Inflammatory macrophage (primary cell): ENCODE measurements around the gene SLC12A7.

Source experiments
- DNase-seq, 2 donors: peaks; one replicate each; pipeline ENCODE4 v3.0.0-alpha.2; 2020 to 2022

Gene SLC12A7

DNA sequence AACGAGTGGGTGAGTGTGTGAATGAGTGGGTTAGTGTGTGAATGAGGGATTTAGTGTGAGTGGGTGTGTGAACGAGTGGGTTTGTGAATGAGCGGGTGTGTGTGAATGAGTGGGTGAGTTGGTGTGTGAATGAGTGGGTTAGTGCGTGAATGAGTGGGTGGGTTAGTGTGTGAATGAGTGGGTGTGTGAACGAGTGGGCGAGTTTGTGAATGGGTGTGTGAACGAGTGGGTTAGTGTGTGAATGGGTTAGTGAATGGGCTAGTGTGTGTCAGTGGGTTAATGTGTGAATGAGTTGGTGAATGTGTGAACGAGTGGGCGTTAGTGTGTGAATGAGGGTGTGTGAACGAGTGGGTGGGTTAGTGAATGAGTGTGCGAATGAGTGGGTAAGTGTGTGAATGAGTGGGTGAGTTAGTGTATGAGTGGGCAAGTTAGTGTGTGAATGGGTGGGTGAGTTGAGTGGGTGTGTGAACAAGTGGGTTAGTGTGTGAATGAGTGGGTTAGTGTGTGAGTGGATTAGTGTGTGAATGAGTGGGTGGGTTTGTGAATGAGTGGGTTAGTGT lies 63.6 kb downstream of the SLC12A7 start:
- no peak for DNase-seq

DNA sequence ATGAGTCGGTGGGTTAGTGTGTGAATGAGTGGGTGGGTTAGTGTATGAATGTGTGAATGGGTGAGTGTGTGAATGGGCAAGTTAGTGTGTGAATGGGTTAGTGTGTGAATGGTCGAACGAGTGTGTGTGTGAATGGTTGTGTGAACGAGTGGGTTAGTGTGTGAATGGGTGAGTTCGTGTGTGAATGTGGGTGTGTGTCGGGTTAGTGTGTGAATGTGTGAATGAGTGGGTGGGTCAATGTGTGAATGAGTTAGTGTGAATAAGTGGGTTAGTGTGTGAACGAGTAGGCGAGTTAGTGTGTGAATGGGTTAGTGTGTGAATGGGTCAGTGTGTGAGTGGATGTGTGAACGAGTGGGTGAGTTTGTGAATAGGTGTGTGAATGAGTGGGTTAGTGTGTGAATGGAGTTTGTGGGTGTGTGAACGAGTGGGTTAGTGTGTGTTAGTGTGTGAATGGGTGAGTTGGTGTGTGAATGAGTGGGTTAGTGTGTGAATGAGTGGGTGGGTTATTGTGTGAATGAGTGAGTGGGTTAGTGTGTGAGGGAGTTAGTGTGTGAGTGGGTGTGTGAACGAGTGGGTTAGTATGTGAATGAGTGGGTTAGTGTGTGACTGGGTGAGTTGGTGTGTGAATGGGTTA lies 64.4 kb downstream of the SLC12A7 start:
- no peak for DNase-seq

DNA sequence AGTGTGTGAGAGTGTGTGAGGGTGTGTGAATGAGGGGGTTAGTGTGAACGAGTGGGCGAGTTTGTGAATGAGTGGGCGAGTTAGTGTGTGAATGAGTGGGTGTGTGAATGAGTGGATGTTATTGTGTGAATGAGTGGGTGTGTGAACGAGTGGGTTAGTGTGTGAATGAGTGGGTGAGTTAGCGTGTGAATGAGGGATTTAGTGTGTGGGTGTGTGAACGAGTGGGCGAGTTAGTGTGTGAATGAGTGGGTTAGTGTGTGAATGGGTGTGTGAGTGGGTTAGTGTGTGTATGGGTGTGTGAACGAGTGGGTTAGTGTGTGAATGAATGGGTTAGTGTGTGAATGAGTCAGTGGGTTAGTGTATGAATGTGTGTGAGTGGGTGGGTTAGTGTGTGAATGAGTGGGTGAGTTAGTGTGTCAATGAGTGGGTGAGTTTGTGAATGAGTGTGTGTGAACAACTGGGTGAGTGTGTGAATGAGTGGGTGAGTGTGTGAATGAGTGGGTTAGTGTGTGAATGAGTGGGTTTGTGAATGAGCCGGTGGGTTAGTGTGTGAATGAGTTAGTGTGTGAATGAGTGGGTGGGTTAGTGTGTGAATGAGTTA lies 65.8 kb downstream of the SLC12A7 start:
- DNase-seq: no peak

DNA sequence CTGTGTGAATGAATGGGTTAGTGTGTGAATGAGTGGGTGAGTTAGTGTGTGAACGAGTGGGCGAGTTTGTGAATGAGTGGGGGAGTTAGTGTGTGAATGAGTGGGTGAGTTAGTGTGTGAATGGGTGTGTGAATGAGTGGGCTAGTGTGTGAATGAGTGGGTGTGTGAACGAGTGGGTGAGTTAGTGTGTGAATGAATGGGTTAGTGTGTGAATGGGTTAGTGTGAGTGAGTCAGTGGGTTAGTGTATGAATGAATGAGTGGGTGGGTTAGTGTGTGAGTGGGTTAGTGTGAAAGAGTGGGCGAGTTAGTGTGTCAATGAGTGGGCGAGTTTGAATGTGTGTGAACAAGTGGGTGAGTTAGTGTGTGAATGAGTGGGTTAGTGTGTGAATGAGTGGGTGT lies 67.7 kb downstream of the SLC12A7 start:
- DNase-seq: no peak

DNA sequence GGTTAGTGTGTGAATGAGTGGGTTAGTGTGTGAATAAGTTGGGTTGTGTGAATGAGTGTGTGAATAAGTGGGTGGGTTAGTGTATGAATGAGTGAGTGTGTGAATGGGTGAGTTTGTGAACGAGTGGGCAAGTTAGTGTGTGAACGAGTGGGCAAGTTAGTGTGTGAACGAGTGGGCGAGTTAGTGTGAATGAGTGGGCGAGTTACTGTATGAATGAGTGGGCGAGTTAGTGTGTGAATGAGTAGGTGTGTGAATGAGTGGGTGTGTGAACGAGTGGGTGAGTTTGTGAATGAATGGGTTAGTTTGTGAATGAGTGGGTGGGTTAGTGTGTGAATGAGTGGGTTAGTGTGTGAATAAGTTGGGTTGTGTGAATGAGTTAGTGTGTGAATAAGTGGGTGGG lies 68.5 kb downstream of the SLC12A7 start:
- no peak for DNase-seq

DNA sequence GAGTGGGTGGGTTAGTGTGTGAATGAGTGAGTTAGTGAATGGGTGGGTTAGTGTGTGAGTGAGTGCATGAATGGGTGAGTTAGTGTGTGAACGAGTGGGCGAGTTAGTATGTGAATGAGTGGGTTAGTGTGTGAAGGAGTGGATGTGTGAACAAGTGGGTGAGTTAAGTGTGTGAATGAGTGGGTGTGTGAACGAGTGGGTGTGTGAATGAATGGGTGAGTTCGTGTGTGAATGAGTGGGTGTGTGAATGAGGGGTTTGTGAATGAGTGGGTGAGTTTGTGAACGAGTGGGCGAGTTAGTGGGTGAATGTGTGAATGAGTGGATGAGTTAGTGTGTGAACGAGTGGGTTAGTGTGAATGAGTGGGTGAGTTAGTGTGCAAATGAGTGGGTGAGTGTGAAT lies 69.2 kb downstream of the SLC12A7 start:
- DNase-seq: no peak

DNA sequence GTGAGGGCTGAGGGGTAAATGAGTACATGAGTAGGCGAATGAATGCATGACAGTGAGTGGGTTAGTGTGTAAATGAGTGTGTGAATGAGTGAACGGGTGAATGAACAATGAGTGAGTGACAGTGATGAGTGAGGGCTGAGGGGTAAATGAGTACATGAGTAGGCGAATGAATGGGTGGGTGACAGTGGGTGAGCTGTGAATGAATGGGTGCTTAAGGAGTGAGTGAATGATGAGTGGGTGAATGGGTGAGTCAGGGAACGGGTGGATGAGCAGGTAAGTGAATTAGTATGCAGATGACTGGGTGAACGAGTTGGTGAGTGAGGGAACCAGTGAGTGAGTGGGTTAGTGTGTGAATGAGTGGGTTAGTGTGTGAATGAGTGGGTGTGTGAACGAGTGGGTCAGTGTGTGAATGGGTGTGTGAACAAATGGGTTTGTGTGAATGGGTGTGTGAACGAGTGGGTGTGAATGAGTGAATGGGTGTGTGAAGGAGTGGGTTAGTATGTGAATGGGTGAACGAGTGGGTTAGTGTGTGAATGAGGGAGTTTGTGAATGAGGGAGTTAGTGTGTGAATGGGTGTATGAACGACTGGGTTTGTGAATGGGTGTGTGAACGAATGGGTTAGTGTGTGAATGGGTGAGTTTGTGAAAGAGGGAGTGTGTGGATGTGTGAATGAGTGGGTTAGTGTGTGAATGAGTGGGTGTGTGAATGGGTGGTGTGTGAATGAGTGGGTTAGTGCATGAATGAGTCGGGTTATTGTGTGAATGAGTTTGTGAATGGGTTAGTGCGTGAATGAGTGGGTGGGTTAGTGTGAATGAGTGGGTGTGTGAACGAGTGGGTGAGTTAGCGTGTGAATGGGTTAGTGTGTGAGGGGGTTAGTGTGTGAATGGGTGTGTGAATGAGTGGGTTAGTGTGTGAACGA lies 70.4 kb downstream of the SLC12A7 start:
- no peak for DNase-seq

DNA sequence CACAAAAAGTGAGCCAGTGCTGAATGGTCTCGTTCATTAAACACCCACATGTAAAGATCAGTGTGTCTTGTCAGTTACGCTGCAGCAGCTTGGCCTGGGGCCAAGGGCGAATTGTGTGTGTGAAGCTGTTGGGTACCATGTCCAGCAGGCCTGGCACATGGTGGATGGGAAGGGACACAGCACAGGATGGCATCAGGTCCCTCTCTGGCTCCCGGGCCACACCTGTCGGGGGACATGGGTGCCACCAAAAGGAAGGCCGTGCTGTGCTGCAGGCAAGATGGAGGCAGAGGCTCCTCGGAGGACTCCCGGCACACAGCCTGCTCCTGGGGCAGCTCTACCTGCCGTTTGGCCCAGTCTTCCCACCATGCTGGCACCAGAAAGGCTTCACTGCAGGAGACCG lies 71.3 kb downstream of the SLC12A7 start:
- no peak for DNase-seq

DNA sequence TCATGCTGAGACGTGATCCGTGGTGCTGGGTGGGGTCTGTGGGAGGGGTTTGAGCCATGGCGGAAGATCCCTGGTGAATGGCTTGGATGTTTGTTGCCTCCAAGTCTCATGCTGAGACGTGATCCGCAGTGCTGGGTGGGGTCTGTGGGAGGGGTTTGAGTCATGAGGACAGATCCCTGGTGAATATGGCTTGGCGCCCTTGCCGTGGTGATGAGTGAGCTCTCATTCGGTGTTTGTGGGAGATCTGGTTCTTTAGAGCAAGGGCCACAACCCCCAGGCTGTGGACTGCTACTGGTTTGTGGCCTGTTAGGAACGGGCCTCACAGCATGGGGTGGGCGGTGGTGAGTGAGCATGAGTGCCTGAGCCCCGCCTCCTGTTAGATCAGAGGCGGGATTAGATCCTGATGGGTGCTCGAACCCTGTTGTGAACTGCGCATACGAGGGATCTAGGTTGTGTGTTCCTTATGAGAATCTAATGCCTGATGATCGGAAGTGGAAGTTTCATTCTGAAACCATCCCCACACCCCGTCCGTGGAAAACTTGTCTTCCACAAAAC lies 72.1 kb downstream of the SLC12A7 start:
- no peak for DNase-seq

DNA sequence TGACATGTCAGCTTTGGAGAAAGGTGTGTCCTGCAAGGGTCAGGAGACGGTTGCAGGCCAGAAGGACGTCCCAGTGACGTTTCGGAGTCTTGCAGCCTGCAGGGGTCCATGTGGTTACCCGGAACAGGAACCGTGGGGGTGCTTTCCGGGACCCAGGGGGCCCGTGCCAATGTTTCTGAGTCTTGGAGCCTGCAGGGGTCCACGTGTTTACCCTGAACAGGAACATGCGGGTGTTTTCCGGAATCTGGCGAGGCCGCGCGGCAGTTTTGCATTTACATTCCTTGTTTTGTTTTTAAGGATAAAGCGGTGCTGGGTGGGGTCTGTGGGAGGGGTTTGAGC lies 72.7 kb downstream of the SLC12A7 start:
- DNase-seq: no peak

DNA sequence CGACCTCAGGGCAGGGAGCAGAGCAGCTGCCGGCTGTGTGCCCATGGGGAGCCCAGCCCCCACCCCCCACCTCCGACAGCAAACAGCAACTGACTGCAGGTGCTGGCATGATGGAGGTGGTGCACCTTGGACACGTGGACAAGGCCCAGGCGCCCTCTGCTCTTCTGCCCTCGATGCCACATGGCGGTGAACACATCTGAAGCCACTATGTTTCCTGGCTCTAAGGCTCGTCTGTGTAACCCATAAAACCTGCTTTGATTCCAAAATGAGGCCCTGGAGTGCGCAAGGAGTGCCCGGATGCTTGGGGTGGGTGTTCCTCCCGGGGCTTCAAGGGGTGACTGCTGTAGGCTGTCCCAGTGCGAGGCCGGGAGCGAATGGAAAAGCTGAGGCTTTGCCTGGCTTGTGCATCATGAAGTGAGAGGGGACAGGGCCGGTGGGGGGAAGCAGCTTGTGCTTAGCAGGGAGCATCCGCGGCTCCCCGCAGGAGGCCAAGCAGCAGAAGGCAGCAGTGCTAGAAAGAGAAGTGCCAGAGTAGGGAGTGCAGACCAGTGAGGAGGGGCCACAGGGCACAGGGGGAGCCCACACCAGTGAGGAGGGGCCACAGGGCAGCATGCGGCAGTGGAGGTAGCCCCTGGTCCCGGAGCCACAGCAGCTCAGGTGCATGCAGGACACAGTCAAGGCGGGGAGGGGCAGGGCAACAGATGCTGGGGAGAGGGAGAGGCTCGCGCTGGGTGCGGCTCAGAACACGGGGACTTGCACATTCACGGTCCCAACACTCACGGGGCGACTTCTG lies 73.2 kb downstream of the SLC12A7 start:
- no peak for DNase-seq

DNA sequence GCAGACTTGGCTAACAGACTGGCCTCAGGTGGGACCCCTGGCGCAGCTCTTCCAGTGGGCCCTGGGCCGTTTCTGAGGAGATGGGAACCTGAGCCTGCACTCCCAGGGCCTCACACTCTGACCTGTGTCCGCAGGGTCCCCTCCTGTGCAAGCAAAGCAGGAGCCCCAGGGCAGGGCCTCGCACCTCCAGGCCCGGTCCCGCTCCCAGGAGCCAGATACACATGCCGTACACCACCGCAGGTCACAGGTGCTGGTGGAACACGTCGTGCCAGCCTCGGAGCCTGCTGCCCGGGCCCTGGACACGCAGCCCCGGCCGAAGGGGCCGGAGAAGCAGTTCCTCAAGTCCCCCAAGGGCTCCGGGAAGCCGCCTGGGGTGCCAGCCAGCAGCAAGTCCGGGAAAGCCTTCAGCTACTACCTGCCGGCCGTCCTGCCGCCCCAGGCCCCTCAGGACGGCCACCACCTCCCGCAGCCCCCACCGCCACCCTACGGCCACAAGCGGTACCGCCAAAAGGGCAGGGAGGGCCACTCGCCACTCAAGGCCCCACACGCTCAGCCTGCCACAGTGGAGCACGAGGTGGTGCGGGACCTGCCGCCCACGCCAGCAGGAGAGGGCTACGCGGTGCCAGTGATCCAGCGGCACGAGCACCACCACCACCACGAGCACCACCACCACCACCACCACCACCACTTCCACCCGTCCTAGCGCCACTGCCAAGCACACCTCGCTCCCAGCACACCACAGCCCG lies 74.0 kb downstream of the SLC12A7 start:
- DNase-seq: no peak

DNA sequence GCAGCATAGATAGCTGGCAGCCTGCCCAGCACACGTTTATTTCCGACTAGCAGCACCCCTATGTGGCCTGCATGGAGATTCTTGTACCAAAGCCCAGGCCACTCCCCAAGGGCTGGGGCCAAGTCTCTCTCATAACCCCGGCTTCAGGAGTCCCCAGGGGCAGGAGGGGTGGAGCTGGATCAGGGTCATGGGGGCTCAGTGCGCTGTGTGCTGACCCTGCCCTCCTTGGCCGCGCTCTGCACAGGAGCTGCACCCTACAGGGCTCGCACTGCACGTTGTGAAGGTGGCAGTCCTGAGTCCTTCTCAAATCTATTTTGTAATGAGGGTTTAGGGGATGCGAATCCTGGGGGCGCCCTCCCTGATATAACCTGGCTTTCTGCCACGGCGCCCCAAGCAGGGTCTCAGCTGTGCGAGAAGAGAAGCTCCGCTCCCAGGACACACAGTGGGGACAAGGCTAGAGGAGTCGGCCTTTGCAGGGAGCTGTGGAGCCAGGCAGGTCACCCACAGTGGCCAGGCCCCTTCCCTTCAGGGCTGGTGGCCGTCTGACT lies 74.7 kb downstream of the SLC12A7 start:
- no peak for DNase-seq

DNA sequence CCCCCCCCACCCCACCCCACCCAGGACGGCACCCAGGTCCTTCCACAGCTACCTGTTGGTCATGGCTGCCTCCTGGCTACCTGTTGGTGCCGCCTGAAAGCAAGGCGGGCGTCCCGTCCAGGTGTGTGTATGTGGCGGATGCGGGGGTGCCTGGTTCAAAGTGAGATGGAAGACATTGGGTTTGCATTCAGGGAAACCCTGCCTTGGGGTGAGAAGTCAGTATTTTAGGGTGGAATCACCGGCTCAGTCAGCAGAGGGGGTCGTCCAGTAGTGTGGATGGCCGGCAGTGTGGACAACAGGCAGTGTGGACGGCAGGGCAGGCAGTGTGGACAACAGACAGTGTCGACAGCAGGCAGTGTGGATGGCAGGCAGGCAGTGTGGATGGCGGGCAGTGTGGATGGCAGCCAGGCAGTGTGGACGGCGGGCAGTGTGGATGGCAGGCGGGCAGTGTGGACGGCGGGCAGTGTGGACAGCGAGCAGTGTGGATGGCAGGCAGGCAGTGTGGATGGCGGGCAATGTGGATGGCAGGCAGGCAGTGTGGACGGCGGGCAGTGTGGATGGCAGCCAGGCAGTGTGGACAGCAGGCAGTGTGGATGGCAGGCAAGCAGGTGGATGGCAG lies 75.2 kb downstream of the SLC12A7 start:
- no peak for DNase-seq

DNA sequence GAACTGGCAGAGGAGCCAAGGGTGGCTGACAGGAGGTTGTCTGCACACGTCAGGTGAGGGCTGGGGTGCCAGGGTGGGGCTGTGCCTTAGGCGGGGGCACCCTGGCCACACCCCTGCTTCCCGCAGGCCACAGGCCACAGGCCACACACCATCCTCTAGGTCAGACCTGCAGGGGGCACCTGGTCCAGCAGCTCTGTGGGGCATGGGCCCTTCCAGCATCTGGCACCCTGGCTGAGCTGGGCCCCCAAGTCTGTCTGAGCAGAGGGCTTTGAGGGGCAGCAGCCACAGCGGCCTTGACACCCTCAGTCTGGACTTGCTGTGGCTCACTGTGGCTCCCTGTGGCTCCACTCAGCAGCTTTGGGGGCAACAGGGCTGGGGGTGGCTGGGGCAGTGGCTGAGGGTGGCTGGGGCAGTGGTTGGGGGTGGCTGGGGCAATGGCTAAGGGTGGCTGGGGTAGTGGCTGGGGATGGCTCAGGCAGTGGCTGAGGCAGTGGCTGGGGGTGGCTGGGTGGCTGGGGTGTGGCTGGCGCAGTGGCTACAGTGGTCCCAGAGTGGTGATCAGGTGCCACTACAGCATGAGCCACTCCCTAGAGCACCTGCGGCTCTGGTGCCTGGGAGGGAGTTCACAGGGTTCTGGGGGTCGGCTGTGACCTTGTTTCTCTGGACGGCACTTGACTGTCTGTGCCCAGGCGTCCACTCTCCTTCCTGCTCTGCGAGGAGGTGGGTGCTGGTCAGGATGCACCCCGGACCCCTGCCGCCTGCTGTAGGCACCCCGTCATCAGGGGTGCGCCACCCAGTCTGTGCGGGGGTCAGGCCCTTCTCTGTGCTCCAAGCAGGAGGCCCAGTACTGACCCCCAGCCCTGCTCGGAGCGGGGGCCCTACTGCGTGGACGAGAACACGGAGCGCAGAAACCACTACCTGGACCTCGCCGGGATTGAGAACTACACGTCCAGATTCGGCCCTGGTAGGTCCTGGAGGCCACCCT lies 76.2 kb downstream of the SLC12A7 start:
- no peak for DNase-seq

DNA sequence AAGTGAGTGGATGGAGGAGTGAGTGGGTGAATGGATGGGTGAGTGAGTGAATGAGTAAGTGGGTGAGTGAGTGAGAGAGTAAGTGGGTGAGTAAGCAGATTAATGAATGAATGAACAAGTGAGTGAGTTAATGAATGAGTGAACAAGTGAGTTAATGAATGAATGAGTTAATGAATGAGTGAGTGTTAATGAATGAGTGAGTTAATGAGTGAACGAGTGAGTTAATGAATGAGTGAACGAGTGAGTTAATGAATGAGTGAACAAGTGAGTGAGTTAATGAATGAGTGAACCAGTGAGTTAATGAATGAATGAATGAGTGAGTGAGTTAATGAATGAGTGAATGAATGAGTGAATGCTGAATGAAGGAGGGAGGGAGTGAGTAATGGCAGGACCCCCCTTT lies 76.9 kb downstream of the SLC12A7 start:
- DNase-seq: no peak

DNA sequence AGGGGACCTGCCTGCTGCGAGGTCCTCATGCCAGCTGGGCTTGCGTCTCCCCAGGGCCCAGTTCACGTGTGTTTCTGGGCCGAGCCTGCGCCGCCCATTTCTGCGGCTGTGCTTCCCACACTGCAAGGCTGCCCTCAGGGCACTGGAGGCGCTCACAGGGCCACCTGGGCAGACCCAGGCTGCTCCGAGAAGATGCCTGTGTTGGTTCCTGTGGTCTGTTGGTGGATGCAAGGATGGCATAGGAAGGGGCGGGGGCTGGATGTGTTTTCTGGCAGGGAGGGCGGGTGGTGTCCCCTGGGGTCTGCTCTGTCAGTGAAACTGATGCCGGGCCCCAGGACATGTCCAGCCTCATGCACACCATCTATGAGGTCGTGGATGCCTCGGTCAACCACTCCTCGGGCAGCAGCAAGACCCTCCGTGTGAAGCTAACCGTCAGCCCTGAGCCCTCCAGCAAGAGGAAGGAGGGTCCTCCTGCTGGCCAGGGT lies 77.4 kb downstream of the SLC12A7 start:
- no peak for DNase-seq

DNA sequence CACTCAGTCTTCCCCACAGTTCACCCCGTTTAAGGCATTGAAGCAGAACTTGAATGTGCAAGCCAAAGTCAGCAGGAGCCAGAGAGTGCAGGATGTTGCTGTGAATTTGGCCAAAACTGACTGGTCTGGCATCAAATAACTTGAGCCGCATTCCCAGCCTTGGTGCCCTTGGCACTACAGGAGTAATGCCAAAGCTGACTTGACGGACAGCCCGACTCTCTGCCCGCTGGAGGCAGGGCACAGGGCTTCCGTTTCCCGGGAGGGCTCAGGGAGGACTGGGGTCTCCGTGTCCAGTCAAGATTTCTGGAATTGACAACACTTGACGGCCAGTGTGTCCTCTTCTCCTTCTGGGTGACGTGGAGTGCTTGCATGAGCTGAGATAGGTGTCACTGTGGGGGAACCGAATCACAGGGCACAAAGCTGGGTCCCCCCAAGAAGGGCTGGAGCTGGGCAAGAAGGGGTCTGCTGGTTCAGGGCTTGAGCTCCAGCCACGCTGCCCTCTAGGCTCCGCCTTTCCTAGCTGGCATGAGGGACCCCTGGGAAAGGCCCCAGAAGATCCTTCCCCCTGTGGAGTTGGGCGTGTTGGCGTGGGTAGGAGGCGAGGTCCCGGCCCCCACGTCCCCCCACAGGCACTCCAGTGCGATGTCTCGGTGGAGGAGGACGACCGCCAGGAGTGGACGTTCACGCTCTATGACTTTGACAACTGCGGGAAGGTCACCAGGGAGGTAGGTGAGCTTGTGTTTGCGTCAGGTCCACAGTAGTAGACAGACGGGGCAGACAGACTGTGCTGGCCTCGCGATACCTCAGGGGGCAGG lies 78.0 kb downstream of the SLC12A7 start:
- no peak for DNase-seq

DNA sequence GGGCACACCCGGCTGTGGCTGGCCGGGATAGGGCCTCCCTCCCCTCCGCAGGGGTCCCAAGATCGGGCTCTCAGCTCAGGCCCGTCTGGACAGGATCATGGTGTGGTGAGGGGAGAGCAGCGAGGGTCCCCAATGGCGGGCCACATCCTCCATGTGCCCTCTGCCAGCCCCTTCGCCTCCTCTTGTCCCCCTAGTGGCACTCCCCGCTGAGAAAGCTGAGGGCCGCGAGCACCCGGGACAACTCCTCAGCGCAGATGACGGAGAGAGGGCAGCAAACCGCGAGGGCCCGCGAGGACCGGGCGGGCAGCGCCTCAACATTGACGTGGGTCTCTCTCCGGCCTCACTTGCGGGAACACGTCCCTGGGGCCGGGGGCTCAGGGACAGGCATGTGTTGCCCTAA lies 78.7 kb downstream of the SLC12A7 start:
- DNase-seq: no peak
